ENCODE results near the gene TP53I3.

DNA sequence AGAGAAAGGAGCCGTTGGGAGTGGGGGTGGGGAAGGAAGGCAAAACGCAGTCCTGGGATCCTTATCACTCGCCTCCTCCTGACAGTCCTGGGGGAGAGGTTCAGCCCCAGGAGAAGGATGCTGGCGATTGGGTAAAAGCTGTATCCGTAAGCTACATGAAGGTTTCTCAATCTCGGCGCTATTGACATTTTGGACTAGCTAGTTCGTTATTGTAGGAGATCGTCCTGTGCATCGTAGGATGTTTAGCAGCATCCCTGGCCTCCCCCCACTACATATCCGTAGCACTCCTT, 511 bp upstream of the TP53I3 start:
- TF ChIP-seq CTCF (IDR thresholded peaks at IDR 0.05) (no peak), POLR2AphosphoS5 (IDR thresholded peaks at IDR 0.05) (no peak), POLR2A (IDR thresholded peaks at IDR 0.05) (no peak)

All from prostate gland (tissue), 2 donors.